Measurements from ENCODE around the gene TNIK.
"Not testable (repeated sequence)": the region's sequence is repeated elsewhere in the genome, so short reads cannot be mapped to it uniquely, and the experiment has no call there.

The TNIK gene

DNA sequence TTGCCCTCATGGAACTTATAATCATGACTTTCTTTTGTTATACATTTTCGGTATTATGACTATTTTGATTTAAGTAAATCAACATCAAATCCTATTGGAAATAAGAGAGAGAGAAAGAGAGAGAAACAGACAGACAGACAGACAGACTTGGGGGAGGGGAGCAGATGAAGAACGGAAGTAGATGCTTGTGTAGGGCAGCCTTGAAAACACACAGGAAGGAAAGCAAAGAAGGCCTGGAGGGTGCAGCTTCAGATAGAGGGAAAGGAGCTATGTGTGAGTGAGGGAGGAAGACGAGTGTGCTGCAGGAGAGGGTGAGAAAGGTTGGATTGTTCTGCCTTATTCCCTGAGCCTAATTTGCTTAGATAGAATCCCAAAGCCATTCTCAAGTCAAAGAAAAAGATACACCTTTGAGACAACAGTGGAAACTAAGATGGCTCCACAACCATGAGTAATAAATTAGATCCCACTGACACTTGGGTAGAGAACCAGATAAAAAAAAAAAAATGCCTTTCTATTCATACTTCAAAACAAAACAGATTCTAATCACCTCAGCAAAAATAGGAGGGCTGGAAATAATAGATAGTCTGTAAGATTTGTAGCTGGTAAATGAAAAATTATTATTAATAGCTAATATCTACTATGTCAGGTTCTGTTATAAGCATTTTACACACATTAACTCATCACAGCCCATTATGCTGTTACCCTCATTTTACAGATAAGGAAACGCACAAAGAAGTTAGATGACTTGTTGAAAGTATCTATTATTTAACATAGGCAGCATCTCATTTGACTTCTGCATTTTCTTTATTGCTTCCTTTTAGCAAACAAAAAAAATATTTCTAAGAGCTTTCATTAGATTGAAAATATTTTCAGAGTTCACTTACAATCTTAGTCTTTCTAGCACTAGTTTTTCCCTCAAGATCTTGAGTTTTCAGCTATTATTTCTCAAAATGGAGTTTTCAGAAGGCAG, 214.1 kb downstream of the TNIK start:
- H3K27me3 Mint-ChIP-seq: no peaks in the 10 kb centered on the region
- H3K4me3 Mint-ChIP-seq: no peak overlapping the region
- H3K36me3 Mint-ChIP-seq: no peaks in the 10 kb centered on the region

DNA sequence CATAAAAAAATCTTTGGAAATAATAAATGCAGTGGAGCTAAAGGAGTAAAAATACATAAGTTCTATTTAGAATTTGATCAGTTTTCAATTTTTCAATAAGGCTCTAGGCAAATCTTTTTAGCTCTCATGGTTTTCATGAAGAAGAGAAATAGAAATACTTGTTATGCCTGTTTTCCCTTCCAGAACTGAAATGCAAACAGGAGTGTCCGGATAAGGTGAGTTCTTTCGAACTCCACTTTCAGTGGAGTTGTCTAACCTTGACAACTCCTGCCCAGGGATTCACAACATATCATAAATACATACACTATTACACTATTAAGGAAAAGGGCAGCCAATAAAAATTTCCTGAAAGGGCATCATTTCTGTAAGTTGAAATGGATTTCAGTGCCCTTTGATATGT, 217.3 kb downstream of the TNIK start:
- no peaks in the 10 kb centered on the region for H3K27me3 Mint-ChIP-seq
- H3K36me3 Mint-ChIP-seq: peaks cover 3% of the 10 kb centered on the region
- H3K4me3 Mint-ChIP-seq: no peak overlapping the region
- H3K4me1 Mint-ChIP-seq: peaks cover 18% of the 10 kb centered on the region
- H3K9me3 Mint-ChIP-seq: no peaks in the 10 kb centered on the region
- no peak overlapping the region for H3K27ac Mint-ChIP-seq

More for the DNA sequence above, 214.1 kb downstream of the TNIK start:
- Mint-ChIP-seq H3K9me3 (no peaks in the 10 kb centered on the region), H3K4me1 (peaks cover 26% of the 10 kb centered on the region), H3K27ac (no peak overlapping the region)

DNA sequence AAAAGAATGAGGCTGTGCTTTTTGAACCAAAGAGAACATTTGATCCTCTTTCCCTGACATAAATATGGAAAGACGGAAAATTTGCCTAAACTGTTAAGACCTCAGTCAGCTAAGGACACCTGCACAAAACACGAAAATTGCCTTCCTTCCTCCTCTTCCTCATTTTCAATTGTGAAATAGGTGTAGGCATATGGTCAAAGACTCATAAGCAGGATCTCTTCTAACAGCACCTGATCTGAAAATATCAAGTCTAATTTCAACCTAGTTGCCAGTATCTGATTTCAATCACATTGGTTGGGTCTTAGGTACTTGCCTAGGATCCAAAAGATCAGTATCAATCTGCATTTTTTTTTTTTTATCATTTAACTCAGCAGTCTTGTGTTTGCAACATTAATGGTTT, 218.0 kb downstream of the TNIK start:
- Mint-ChIP-seq H3K27me3 (no peaks in the 10 kb centered on the region), H3K36me3 (peaks cover 3% of the 10 kb centered on the region), H3K9me3 (no peaks in the 10 kb centered on the region), H3K4me3 (no peak overlapping the region), H3K4me1 (peaks cover 18% of the 10 kb centered on the region), H3K27ac (no peak overlapping the region)

DNA sequence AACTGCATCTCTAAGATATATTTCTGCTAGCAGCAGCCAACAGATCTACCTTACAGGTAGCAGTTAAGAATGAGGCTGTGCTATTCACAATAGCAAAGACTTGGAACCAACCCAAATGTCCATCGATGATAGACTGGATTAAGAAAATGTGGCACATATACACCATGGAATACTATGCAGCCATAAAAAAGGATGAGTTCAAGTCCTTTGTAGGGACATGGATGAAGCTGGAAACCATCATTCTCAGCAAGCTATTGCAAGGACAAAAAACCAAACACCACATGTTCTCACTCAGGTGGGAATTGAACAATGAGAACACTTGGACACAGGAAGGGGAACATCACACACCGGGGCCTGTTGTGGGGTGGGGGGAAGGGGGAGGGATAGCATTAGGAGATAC, 218.6 kb downstream of the TNIK start:
- H3K36me3 Mint-ChIP-seq, H3K27ac Mint-ChIP-seq, H3K9me3 Mint-ChIP-seq, H3K4me3 Mint-ChIP-seq, H3K27me3 Mint-ChIP-seq: not testable (repeated sequence)
- H3K4me1 Mint-ChIP-seq: peaks cover 18% of the 10 kb centered on the region

DNA sequence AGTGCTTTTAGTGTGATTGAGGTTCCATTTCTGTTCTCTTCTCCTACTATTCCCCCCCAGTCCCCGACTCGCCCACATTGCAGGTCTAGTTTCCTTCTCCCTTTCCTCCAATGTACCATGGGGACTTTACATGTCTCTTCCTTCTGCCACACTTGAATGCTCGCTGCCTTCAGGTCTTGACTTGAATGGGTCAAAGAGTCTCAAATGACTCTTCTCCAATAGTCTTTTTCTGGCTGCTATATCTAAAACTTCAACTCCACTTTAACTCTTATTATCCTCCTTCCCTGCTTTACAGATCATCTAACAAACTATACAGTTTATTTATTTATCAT, 219.7 kb downstream of the TNIK start:
- no peak overlapping the region for H3K27ac Mint-ChIP-seq
- no peaks in the 10 kb centered on the region for H3K27me3 Mint-ChIP-seq
- peaks cover 29% of the 10 kb centered on the region for H3K4me1 Mint-ChIP-seq
- H3K36me3 Mint-ChIP-seq: peaks cover 4% of the 10 kb centered on the region
- no peaks in the 10 kb centered on the region for H3K9me3 Mint-ChIP-seq
- no peak overlapping the region for H3K4me3 Mint-ChIP-seq

DNA sequence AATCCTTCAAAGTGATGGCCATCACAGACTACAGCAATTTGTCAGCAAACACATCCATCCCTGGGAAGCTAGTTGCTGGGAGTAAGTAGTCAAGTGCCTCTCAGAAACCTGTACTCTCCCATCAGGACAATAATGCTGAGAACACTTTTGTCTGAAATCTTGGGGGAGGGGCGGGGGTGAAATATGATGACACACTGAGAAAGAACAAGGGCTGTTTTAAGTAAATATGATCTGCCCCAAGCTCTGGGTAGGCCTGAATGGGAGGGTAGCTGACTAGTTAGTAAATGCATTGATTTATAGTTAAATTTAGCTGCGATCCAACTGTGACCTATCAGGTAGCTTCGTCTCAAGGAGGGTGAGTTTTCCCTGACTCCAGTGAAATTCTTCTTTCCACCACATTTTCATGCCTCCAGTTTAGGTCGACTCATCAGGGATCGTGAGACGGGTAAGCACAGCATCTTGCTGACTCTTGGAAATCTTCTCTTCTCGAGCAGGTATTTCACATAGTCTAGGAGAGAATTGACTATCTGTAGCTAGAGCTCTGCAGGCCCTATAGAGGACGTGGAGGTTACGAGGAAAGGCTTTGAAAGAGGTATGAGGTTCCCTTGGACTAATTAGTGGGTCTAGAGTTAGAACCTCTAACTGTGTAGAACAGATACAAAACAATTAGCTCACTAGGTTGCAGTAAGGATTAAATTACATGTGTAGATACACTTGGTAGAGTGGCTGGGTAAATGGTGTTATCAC, 220.3 kb downstream of the TNIK start:
- H3K27ac Mint-ChIP-seq: no peak overlapping the region
- H3K27me3 Mint-ChIP-seq: no peaks in the 10 kb centered on the region
- H3K4me1 Mint-ChIP-seq: peaks cover 33% of the 10 kb centered on the region

DNA sequence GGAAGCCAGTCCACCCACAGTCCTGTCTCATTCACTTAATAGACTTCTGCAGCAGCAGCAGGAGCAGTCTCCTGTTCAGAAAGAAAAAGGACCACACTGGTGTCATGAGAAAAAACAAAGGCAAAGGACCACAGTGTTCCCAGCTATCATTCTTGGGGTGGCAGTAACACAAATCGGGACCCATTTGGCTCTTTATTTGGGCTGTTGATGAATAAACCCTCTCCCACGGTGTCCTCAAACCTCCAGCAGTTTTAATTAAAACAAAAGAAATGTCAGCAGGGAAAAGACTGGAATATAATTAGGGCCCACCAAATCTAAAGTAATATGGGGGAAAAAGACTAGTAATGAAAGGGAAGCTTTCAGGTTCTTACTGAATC, 223.2 kb downstream of the TNIK start:
- peaks cover 16% of the 10 kb centered on the region for H3K36me3 Mint-ChIP-seq
- no peaks in the 10 kb centered on the region for H3K9me3 Mint-ChIP-seq
- no peaks in the 10 kb centered on the region for H3K27me3 Mint-ChIP-seq
- H3K4me3 Mint-ChIP-seq: no peak overlapping the region
- H3K27ac Mint-ChIP-seq: no peak overlapping the region
- H3K4me1 Mint-ChIP-seq: peaks cover 52% of the 10 kb centered on the region

More for the DNA sequence above, 220.3 kb downstream of the TNIK start:
- Mint-ChIP-seq H3K4me3 (no peak overlapping the region), H3K36me3 (peaks cover 8% of the 10 kb centered on the region), H3K9me3 (no peaks in the 10 kb centered on the region)

DNA sequence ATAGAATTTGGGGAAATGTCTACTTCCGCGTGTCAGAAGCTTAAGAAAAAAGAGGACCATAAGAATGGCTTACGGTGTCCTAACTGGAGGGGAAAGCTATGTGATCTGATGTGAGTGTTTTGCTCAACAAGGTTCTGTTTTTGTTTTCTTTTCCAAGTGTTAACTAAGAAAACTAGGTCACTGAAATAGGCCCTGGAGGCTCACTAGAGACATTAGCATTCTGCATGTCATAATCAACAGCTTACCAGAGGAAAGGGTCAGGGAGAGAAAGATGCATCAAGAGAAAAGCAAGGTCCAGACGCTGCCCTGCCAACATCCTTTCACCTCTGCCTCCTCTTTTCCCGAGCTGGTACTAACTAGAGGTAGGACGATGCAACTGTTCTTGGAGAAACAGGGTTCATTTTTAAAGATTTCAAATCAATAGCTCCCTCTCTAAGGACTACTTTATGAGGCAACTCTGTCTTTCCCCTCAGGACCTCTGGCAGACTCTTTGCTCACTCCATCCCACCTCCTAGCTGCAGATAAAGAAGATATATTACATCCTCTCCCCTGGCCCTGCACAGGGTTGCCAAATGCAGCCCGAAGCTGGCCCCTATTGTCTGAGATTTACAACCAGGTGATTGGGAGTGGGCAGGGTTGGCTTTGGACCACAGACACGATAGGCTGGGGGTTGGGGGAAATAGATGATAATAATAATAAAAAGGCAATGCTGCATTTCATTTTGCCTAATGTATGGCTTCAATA, 223.8 kb downstream of the TNIK start:
- Mint-ChIP-seq H3K27me3 (no peaks in the 10 kb centered on the region), H3K4me1 (peaks cover 54% of the 10 kb centered on the region), H3K36me3 (peaks cover 16% of the 10 kb centered on the region), H3K9me3 (no peaks in the 10 kb centered on the region), H3K27ac (no peak overlapping the region), H3K4me3 (no peak overlapping the region)

DNA sequence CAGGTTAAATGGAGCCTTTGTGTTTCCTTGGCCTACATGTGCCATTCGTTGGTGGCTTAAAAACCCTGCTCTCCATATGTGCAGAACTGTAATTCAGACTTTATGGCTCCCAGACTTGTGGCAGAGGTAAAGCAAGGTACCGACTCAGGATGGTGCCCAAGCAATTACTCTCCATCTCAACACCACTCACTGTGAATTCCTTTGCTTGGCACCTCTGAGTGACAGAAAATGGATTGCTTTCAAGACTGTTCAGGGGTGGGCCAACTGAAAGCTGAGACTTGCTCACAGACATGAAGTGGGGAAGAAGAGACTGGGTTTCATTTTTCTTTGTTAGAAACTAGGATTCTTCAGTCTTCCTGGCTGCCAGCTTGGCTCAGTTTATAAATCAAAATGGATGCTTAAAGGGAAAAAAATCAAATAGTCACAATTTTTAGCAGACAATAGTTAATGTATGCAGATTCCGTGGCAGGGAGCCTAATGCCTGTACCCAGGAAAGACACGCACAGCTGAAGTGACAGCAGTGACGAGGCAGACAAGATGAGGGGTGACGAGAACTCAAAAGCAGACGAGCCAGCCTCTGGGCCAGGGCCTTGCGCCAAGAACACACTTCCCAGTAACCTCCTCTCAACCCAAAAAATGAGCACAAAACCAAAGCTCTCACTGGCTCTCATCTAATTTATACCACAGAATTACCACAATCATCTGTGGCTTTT, 225.8 kb downstream of the TNIK start:
- no peak overlapping the region for H3K4me3 Mint-ChIP-seq

DNA sequence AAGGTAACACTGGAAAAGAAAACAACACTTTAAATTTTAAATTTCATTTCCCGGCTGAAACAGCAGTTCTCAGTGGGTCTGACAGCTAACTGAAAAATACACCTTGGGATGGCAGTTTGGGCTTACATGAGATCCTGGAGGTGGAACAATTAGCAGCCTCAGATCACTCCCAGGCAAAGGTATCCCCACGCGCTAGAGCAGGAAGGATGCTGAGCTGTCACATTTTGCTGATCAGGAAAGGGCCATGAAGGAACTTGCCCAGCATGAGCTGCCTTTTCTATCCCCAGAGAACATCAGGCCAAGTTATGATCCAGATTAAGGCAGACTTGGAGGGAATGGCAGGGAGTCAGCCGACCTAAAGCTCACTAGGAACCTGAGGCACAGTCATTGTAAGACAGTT, 228.8 kb downstream of the TNIK start:
- Mint-ChIP-seq H3K27me3 (no peaks in the 10 kb centered on the region), H3K36me3 (peaks cover 28% of the 10 kb centered on the region), H3K4me1 (peaks cover 67% of the 10 kb centered on the region), H3K9me3 (no peaks in the 10 kb centered on the region), H3K4me3 (no peak overlapping the region), H3K27ac (peak overlapping the region; percentile 84)

More for the DNA sequence above, 225.8 kb downstream of the TNIK start:
- Mint-ChIP-seq H3K9me3 (no peaks in the 10 kb centered on the region), H3K27me3 (no peaks in the 10 kb centered on the region), H3K36me3 (peaks cover 17% of the 10 kb centered on the region), H3K27ac (peak overlapping the region; percentile 68), H3K4me1 (peaks cover 58% of the 10 kb centered on the region)

DNA sequence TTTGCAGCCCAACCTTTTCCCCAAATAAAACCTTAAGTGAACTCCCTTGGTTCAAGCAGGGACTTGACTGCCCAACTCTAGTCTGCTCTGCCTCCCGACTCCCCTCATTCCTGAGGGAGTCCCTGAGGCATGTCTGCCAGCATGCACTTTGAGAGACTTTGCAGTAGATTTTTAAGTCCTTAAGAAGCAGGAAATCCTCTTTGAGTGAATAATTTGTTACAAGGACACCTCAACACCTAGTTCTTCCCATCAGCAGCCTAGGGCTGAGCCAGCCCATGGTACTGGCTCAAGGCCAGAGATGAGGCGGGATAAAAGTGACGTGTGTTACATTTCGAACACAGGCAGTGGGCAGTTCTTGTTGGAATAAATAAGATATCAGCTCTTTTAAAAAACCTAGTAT, 229.3 kb downstream of the TNIK start:
- Mint-ChIP-seq H3K36me3 (peaks cover 32% of the 10 kb centered on the region), H3K4me3 (peak overlapping the region; percentile 16), H3K27me3 (no peaks in the 10 kb centered on the region), H3K4me1 (peaks cover 67% of the 10 kb centered on the region), H3K27ac (peak overlapping the region; percentile 84), H3K9me3 (no peaks in the 10 kb centered on the region)

DNA sequence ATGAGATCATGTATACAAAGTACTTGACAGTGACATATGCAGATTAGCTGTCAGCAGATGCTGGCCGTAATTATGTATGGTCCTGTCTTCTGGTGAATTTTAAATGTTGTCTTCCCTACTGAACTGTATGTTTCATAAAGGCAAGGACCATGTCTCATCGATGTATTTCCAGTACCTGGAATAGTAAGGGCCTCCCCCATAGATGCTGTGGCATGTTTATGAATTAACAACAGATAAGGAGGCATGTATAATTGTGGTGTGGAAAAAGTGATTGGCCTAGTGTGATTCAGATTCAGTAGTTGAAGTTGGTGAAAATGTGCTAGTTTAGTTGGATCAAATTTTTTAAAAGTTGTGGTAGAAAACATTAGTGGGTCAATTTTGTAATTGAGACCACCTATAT, 231.0 kb downstream of the TNIK start:
- Mint-ChIP-seq H3K36me3 (peaks cover 28% of the 10 kb centered on the region), H3K27me3 (no peaks in the 10 kb centered on the region), H3K4me1 (peaks cover 73% of the 10 kb centered on the region), H3K9me3 (no peaks in the 10 kb centered on the region), H3K27ac (peak overlapping the region; percentile 91), H3K4me3 (no peak overlapping the region)

DNA sequence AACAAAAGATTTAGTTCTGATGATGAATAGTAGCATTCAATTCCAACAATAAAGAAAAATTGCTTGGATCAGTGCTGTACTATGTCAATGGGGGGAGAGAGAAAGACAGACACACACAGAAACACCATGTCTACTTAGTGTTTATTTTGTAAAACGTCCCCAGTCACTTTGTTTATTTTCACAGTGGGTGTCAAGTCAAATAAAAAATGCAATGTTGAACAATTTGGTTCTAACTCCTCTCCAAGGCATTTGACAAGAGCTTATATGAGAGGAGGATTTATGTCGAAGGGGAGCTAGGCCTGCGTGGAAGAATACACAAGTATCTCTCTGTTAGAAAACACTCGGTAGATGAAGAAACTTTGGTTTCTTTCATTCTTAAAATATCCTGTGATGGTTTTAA, 232.0 kb downstream of the TNIK start:
- no peaks in the 10 kb centered on the region for H3K9me3 Mint-ChIP-seq
- H3K36me3 Mint-ChIP-seq: peaks cover 28% of the 10 kb centered on the region
- H3K27me3 Mint-ChIP-seq: no peaks in the 10 kb centered on the region
- H3K27ac Mint-ChIP-seq: peak overlapping the region; percentile 46
- no peak overlapping the region for H3K4me3 Mint-ChIP-seq
- H3K4me1 Mint-ChIP-seq: peaks cover 68% of the 10 kb centered on the region

DNA sequence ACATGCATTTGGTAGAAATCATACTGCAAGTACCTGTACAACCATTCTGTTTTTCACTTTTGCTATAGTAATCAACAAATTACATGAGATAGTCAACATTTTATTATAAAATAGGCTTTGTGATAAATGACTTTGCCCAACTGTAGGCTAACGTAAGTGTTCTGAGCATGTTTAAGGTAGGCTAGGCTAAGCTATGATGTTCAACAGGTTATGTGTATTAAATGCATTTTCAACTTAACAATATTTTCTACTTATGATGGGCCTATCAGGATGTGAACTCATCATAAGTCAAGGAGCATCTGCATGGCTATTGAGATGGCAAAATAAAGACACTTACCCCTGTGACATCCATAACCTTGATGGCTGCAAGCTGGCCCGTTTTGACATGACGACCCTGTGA, 232.4 kb downstream of the TNIK start:
- H3K4me1 Mint-ChIP-seq: peaks cover 64% of the 10 kb centered on the region

DNA sequence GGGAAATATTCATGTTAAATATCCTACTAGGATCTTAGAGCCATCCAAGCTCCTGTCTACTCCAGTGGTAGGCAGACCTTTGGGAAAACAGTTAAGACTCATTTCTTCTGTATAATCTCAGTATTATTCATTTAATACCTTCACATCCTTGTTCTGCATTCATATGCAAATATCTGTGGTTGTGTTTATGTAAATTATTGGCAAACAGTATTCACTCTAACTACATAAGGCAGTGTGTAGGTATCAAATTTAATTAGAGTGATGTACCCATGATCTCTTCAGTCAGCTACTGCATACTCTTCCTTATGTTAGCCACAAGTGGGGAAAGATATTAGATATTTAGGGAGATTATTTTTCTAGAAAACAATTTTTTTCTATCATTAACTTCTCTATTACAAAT, 232.8 kb downstream of the TNIK start:
- no peak overlapping the region for H3K27ac Mint-ChIP-seq
- peaks cover 25% of the 10 kb centered on the region for H3K36me3 Mint-ChIP-seq
- peaks cover 60% of the 10 kb centered on the region for H3K4me1 Mint-ChIP-seq
- no peaks in the 10 kb centered on the region for H3K9me3 Mint-ChIP-seq
- no peaks in the 10 kb centered on the region for H3K27me3 Mint-ChIP-seq
- no peak overlapping the region for H3K4me3 Mint-ChIP-seq

More for the DNA sequence above, 232.4 kb downstream of the TNIK start:
- no peak overlapping the region for H3K4me3 Mint-ChIP-seq
- no peaks in the 10 kb centered on the region for H3K27me3 Mint-ChIP-seq
- no peak overlapping the region for H3K27ac Mint-ChIP-seq
- H3K36me3 Mint-ChIP-seq: peaks cover 25% of the 10 kb centered on the region
- no peaks in the 10 kb centered on the region for H3K9me3 Mint-ChIP-seq

Data from activated naive CD4-positive, alpha-beta T cell treated with anti-CD3 and anti-CD28 coated beads, Interleukin-2, amount 50 U/mL, for 24 hours (primary cell).